Glutamatergic neuron (in vitro differentiated cells): ENCODE results near the gene MYRIP. TPM values are rescaled to one million over a fixed set of nuclear protein-coding genes. Genes with fewer than 3 reads are reported as not detected.

Experiments used
- DNase-seq: peaks from one replicate; pipeline ENCODE4 v3.0.0; 2022
- H3K27ac Mint-ChIP-seq: one replicate; pipeline ENCODE4 v1.8.0; 2020; ENCODE audit warnings: mild to moderate bottlenecking, mixed read lengths, inconsistent platforms; ENCODE audit not compliant: unreplicated experiment
- H3K27me3 Mint-ChIP-seq: one replicate; pipeline ENCODE4 v1.8.0; 2020; ENCODE audit warnings: mild to moderate bottlenecking, moderate library complexity, mixed read lengths, inconsistent platforms; ENCODE audit not compliant: unreplicated experiment
- H3K36me3 Mint-ChIP-seq: one replicate; pipeline ENCODE4 v1.8.0; 2020; ENCODE audit warnings: mild to moderate bottlenecking, mixed read lengths, inconsistent platforms; ENCODE audit not compliant: unreplicated experiment
- H3K4me1 Mint-ChIP-seq: one replicate; pipeline ENCODE4 v1.8.0; 2020; ENCODE audit warnings: mild to moderate bottlenecking, low read depth, mixed read lengths, inconsistent platforms; ENCODE audit not compliant: unreplicated experiment
- H3K4me3 Mint-ChIP-seq: one replicate; pipeline ENCODE4 v1.8.0; 2020; ENCODE audit warnings: mild to moderate bottlenecking, mixed read lengths, inconsistent platforms; ENCODE audit not compliant: unreplicated experiment
- H3K9me3 Mint-ChIP-seq: one replicate; pipeline ENCODE4 v1.8.0; 2020; ENCODE audit warnings: mild to moderate bottlenecking, moderate library complexity, mixed read lengths, inconsistent platforms; ENCODE audit not compliant: unreplicated experiment
- total RNA-seq: library from RNA; stranded (reverse); fragmentation: NEBNext Ultra II Directional; extraction: Animal tissue kit (Norgen Biotek cat#: 25700); gene quantifications from one replicate; pipeline ENCODE4 v1.2.1, GENCODE V29; 2021; ENCODE audit not compliant: unreplicated experiment
- TF ChIP-seq, protein P1 (sequence below): fragments of 200-600 bp; sonication (generic); IDR thresholded peaks from one replicate; pipeline ENCODE4 v1.5.0; 2021; ENCODE audit not compliant: partially characterized antibody, unreplicated experiment

The MYRIP gene
- total RNA-seq, 1 donor from 2014 or later, result 1.8 TPM

DNA sequence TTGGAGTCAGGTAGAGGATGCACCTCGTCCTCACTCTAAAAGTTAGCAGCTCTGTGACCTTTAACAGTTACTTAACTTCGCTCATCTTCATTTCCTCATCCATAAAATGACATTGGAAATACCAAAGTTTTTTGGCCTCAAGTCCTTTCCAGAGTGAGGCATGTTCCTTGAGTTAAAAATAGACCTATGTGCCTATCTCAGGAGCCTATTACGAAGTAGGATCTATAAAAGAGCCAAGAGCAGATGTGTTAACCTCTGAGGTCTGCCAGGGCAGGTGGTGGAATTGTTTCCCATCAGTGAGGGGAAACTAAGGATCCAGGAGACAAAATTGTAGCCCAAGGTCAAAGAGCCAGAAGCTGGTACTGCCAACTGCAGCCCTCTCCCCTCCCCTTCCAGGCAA, 379.7 kb downstream of the MYRIP start:
- TF ChIP-seq, protein P1, sequence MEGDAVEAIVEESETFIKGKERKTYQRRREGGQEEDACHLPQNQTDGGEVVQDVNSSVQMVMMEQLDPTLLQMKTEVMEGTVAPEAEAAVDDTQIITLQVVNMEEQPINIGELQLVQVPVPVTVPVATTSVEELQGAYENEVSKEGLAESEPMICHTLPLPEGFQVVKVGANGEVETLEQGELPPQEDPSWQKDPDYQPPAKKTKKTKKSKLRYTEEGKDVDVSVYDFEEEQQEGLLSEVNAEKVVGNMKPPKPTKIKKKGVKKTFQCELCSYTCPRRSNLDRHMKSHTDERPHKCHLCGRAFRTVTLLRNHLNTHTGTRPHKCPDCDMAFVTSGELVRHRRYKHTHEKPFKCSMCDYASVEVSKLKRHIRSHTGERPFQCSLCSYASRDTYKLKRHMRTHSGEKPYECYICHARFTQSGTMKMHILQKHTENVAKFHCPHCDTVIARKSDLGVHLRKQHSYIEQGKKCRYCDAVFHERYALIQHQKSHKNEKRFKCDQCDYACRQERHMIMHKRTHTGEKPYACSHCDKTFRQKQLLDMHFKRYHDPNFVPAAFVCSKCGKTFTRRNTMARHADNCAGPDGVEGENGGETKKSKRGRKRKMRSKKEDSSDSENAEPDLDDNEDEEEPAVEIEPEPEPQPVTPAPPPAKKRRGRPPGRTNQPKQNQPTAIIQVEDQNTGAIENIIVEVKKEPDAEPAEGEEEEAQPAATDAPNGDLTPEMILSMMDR, result no peak
- peaks cover 3% of the 10 kb centered on the region for H3K9me3 Mint-ChIP-seq
- H3K27ac Mint-ChIP-seq, result no peak overlapping the region
- H3K27me3 Mint-ChIP-seq, result peaks cover 2% of the 10 kb centered on the region
- no peak for DNase-seq
- no peaks in the 10 kb centered on the region for H3K36me3 Mint-ChIP-seq
- no peak overlapping the region for H3K4me3 Mint-ChIP-seq
- peaks cover 3% of the 10 kb centered on the region for H3K4me1 Mint-ChIP-seq

- H3K27ac Mint-ChIP-seq, result no peak overlapping the region
- peaks cover 3% of the 10 kb centered on the region for H3K4me1 Mint-ChIP-seq
- H3K4me3 Mint-ChIP-seq, result no peak overlapping the region
- TF ChIP-seq, protein P1, result no peak
- no peaks in the 10 kb centered on the region for H3K36me3 Mint-ChIP-seq
- H3K27me3 Mint-ChIP-seq, result peaks cover 2% of the 10 kb centered on the region
- DNase-seq, result no peak
- peaks cover 3% of the 10 kb centered on the region for H3K9me3 Mint-ChIP-seq
Measured at GRCh38 chr3:40190056-40190455, 380.6 kb downstream of the MYRIP start.

- H3K27me3 Mint-ChIP-seq, result peaks cover 2% of the 10 kb centered on the region
- TF ChIP-seq, protein P1, result no peak
Measured at GRCh38 chr3:40191251-40191650, 381.8 kb downstream of the MYRIP start.

GRCh38 chr3:40191850-40192448, 382.5 kb downstream of the MYRIP start:
- Mint-ChIP-seq H3K27ac (no peak overlapping the region), H3K36me3 (no peaks in the 10 kb centered on the region), H3K9me3 (peaks cover 3% of the 10 kb centered on the region), H3K27me3 (peaks cover 2% of the 10 kb centered on the region), H3K4me3 (no peak overlapping the region), H3K4me1 (peaks cover 3% of the 10 kb centered on the region)
- DNase-seq, result peak; percentile 78
- TF ChIP-seq, protein P1, result peak; percentile 96

More at GRCh38 chr3:40191251-40191650, 381.8 kb downstream of the MYRIP start:
- no peaks in the 10 kb centered on the region for H3K36me3 Mint-ChIP-seq
- peaks cover 3% of the 10 kb centered on the region for H3K9me3 Mint-ChIP-seq
- DNase-seq, result no peak
- H3K4me1 Mint-ChIP-seq, result peaks cover 3% of the 10 kb centered on the region
- H3K27ac Mint-ChIP-seq, result no peak overlapping the region
- H3K4me3 Mint-ChIP-seq, result no peak overlapping the region

GRCh38 chr3:40192628-40193027, 383.2 kb downstream of the MYRIP start:
- Mint-ChIP-seq H3K27ac (no peak overlapping the region), H3K27me3 (peaks cover under 1% of the 10 kb centered on the region), H3K36me3 (no peaks in the 10 kb centered on the region), H3K4me3 (no peak overlapping the region), H3K9me3 (peaks cover 1% of the 10 kb centered on the region), H3K4me1 (peaks cover 2% of the 10 kb centered on the region)
- no peak for DNase-seq
- TF ChIP-seq, protein P1, result no peak
